Erythroblast (primary cell): ENCODE measurements around the gene RAX2.

Source experiments
- GATA1 ChIP-seq: IDR thresholded peaks from 2 replicates; pipeline ENCODE4 v1.6.1; 2011; ENCODE audit warnings: low read depth, mild to moderate bottlenecking, control low read depth, low read length, moderate library complexity
- POLR2A ChIP-seq: IDR thresholded peaks from 2 replicates; pipeline ENCODE4 v1.6.1; 2011; ENCODE audit warnings: mild to moderate bottlenecking, low read length

GRCh38 chr19:3746371-3747056, 25.5 kb downstream of the RAX2 start:
- no peak for TF ChIP-seq POLR2A
- no peak for TF ChIP-seq GATA1
